Stimulated activated CD8-positive, alpha-beta memory T cell treated with anti-CD3 and anti-CD28 coated beads, Interleukin-4, amount 100 ng/mL, for 4 hours (primary cell): ENCODE results near the gene MUC5AC.
"Not testable (repeated sequence)": the region's sequence is repeated elsewhere in the genome, so short reads cannot be mapped to it uniquely, and the experiment has no call there.

Experiments
- DNase-seq, 2 donors: peaks; one replicate each; pipeline ENCODE4 v3.0.0-alpha.2; 2020; ENCODE audit warnings: low read depth in 2 of 2, low spot score in 1 of 2

The MUC5AC gene

GRCh38 chr11:1148752-1149180 is 9.0 kb upstream of the MUC5AC start:
- no peak for DNase-seq

- no peak for DNase-seq
Observed at GRCh38 chr11:1149545-1149944, 8.2 kb upstream of the MUC5AC start.

GRCh38 chr11:1150116-1150515 is 7.6 kb upstream of the MUC5AC start:
- DNase-seq = no peak

- DNase-seq = no peak
Observed at GRCh38 chr11:1150769-1151365, 6.9 kb upstream of the MUC5AC start.

GRCh38 chr11:1151366-1152315 is 6.1 kb upstream of the MUC5AC start:
- no peak for DNase-seq

GRCh38 chr11:1152316-1153104 is 5.2 kb upstream of the MUC5AC start:
- DNase-seq = no peak

- DNase-seq = no peak
Observed at GRCh38 chr11:1153105-1153950, 4.4 kb upstream of the MUC5AC start.

- DNase-seq = no peak
Observed at GRCh38 chr11:1153951-1154493, 3.7 kb upstream of the MUC5AC start.

- not testable (repeated sequence) for DNase-seq
Observed at GRCh38 chr11:1154656-1155055, 3.1 kb upstream of the MUC5AC start.

- DNase-seq = no peak
Observed at GRCh38 chr11:1155274-1155693, 2.5 kb upstream of the MUC5AC start.

- DNase-seq = no peak
Observed at GRCh38 chr11:1156506-1157340, 1.0 kb upstream of the MUC5AC start.

- DNase-seq = no peak
Observed at GRCh38 chr11:1157341-1157644, 460 bp upstream of the MUC5AC start.

GRCh38 chr11:1158681-1159487 is 1.1 kb downstream of the MUC5AC start:
- DNase-seq = no peak

- DNase-seq = not testable (repeated sequence)
Observed at GRCh38 chr11:1159488-1160220, 1.9 kb downstream of the MUC5AC start.

GRCh38 chr11:1160231-1161101 is 2.7 kb downstream of the MUC5AC start:
- no peak for DNase-seq

GRCh38 chr11:1161410-1162137 is 3.8 kb downstream of the MUC5AC start:
- DNase-seq = no peak

- DNase-seq = no peak
Observed at GRCh38 chr11:1162138-1162475, 4.4 kb downstream of the MUC5AC start.
